H9 (cell line): ENCODE measurements around the gene ABHD4. TPM values are rescaled to one million over a fixed set of nuclear protein-coding genes. Genes with fewer than 3 reads are reported as not detected.

Experiments used
- DNase-seq: peaks from one replicate; pipeline ENCODE4 v3.0.0-alpha.2; 2017
- H2AFZ ChIP-seq: one replicate; pipeline ENCODE4 v1.6.1; 2013; ENCODE audit warnings: mild to moderate bottlenecking, low read length, control low read depth, moderate library complexity
- H2AK5ac ChIP-seq: 2 replicates; pipeline ENCODE4 v1.6.1; 2013; ENCODE audit warnings: low read length, control low read depth, mixed read lengths; ENCODE audit not compliant: insufficient read length
- H2BK120ac ChIP-seq: one replicate; pipeline ENCODE4 v1.6.1; 2013; ENCODE audit warnings: low read depth, mild to moderate bottlenecking, low read length, control low read depth, inconsistent platforms; ENCODE audit not compliant: poor library complexity, severe bottlenecking
- H2BK12ac ChIP-seq: 2 replicates; pipeline ENCODE4 v1.6.1; 2013; ENCODE audit warnings: low read length, control low read depth, mixed read lengths, low read depth; ENCODE audit not compliant: insufficient read length
- H2BK15ac ChIP-seq: 2 replicates; pipeline ENCODE4 v1.6.1; 2013; ENCODE audit warnings: low read depth, low read length, control low read depth
- H2BK20ac ChIP-seq: one replicate; pipeline ENCODE4 v1.6.1; 2013; ENCODE audit warnings: low read depth, mild to moderate bottlenecking, low read length, control low read depth, inconsistent platforms; ENCODE audit not compliant: poor library complexity, severe bottlenecking
- H2BK5ac ChIP-seq: 2 replicates; pipeline ENCODE4 v1.6.1; 2013; ENCODE audit warnings: low read length, control low read depth, mixed read lengths; ENCODE audit not compliant: insufficient read length
- H3K14ac ChIP-seq: 2 replicates; pipeline ENCODE4 v1.6.1; 2013; ENCODE audit warnings: low read length, control low read depth; ENCODE audit not compliant: insufficient read depth
- H3K18ac ChIP-seq: 2 replicates; pipeline ENCODE4 v1.6.1; 2013; ENCODE audit warnings: low read depth, mild to moderate bottlenecking, mixed read lengths, low read length, control low read depth; ENCODE audit not compliant: insufficient read length
- H3K23ac ChIP-seq: 2 replicates; pipeline ENCODE4 v1.6.1; 2013; ENCODE audit warnings: low read length, control low read depth, mixed read lengths, low read depth; ENCODE audit not compliant: insufficient read length
- H3K23me2 ChIP-seq: 2 replicates; pipeline ENCODE4 v1.6.1; 2013; ENCODE audit warnings: low read depth, mild to moderate bottlenecking, mixed read lengths, low read length, control low read depth; ENCODE audit not compliant: insufficient read length, poor library complexity, severe bottlenecking
- H3K27ac ChIP-seq: 2 replicates; pipeline ENCODE4 v1.5.1; 2013; ENCODE audit warnings: low read length, control low read depth, mixed read lengths, low read depth; ENCODE audit not compliant: insufficient read length
- H3K27me3 ChIP-seq: 2 replicates; pipeline ENCODE4 v1.6.1; 2013; ENCODE audit warnings: low read length, control low read depth, inconsistent platforms; ENCODE audit not compliant: insufficient read depth
- H3K4ac ChIP-seq: 2 replicates; pipeline ENCODE4 v1.6.1; 2013; ENCODE audit warnings: low read depth, mild to moderate bottlenecking, control low read depth, inconsistent platforms, low read length, moderate library complexity
- H3K4me1 ChIP-seq: 2 replicates; pipeline ENCODE4 v1.6.1; 2013; ENCODE audit warnings: low read length, control low read depth, inconsistent platforms; ENCODE audit not compliant: insufficient read depth
- H3K4me2 ChIP-seq: 2 replicates; pipeline ENCODE4 v1.6.1; 2013; ENCODE audit warnings: low read length, control low read depth, mixed read lengths; ENCODE audit not compliant: insufficient read length, insufficient read depth
- H3K56ac ChIP-seq: 2 replicates; pipeline ENCODE4 v1.6.1; 2013; ENCODE audit warnings: low read depth, mild to moderate bottlenecking, mixed read lengths, low read length, control low read depth; ENCODE audit not compliant: insufficient read length
- H3K79me1 ChIP-seq: 2 replicates; pipeline ENCODE4 v1.6.1; 2013; ENCODE audit warnings: low read depth, mild to moderate bottlenecking, moderate library complexity, low read length, control low read depth, inconsistent platforms; ENCODE audit not compliant: insufficient read depth, poor library complexity, severe bottlenecking
- H3K79me2 ChIP-seq: 2 replicates; pipeline ENCODE4 v1.6.1; 2013; ENCODE audit warnings: low read length, control low read depth, inconsistent platforms; ENCODE audit not compliant: insufficient read depth
- H3K9ac ChIP-seq: 2 replicates; pipeline ENCODE4 v1.6.1; 2013; ENCODE audit warnings: low read length, control low read depth, mixed read lengths; ENCODE audit not compliant: insufficient read length; ENCODE audit errors: extremely low read depth
- H3K9me3 ChIP-seq: one replicate; pipeline ENCODE4 v1.6.1; 2013; ENCODE audit warnings: low read depth, low read length, inconsistent platforms; ENCODE audit not compliant: control insufficient read depth
- H3T11ph ChIP-seq: one replicate; pipeline ENCODE4 v1.6.1; 2013; ENCODE audit warnings: mild to moderate bottlenecking, low read length, control low read depth, inconsistent platforms
- H4K20me1 ChIP-seq: one replicate; pipeline ENCODE4 v1.6.1; 2013; ENCODE audit not compliant: control insufficient read depth, insufficient read length, insufficient read depth
- H4K5ac ChIP-seq: 2 replicates; pipeline ENCODE4 v1.6.1; 2013; ENCODE audit warnings: low read depth, mild to moderate bottlenecking, mixed read lengths, low read length, control low read depth; ENCODE audit not compliant: insufficient read length
- H4K8ac ChIP-seq: replicated peaks from 2 replicates; pipeline ENCODE4 v1.6.1; 2013; ENCODE audit warnings: low read length, control low read depth, mixed read lengths, low read depth; ENCODE audit not compliant: insufficient read length
- H4K91ac ChIP-seq: 2 replicates; pipeline ENCODE4 v1.6.1; 2013; ENCODE audit warnings: low read depth, mild to moderate bottlenecking, moderate library complexity, mixed read lengths, low read length, control low read depth; ENCODE audit not compliant: insufficient read length
- H3K27ac Mint-ChIP-seq, 3 experiments: 2 replicates in 2 of 3; 3 replicates in 1 of 3; pipeline ENCODE4 v1.8.0; 2020 to 2021; ENCODE audit warnings: mixed read lengths in 3 of 3, mild to moderate bottlenecking in 1 of 3, moderate library complexity in 1 of 3
- H3K27me3 Mint-ChIP-seq: 2 replicates; pipeline ENCODE4 v1.8.0; 2021; ENCODE audit warnings: low read depth, mild to moderate bottlenecking, moderate library complexity, mixed read lengths
- H3K36me3 Mint-ChIP-seq, 3 experiments: 2 replicates in 2 of 3; 3 replicates in 1 of 3; pipeline ENCODE4 v1.8.0; 2020 to 2021; ENCODE audit warnings: low read depth in 3 of 3, mixed read lengths in 3 of 3; ENCODE audit not compliant: insufficient read depth in 1 of 3
- H3K4me1 Mint-ChIP-seq, 2 experiments: 2 replicates each; pipeline ENCODE4 v1.8.0; 2020; ENCODE audit warnings: mixed read lengths in 2 of 2
- H3K4me3 Mint-ChIP-seq, 2 experiments: 2 replicates in 1 of 2; 3 replicates in 1 of 2; pipeline ENCODE4 v1.8.0; 2020 to 2021; ENCODE audit warnings: mild to moderate bottlenecking in 2 of 2, mixed read lengths in 2 of 2, moderate library complexity in 1 of 2
- H3K9me3 Mint-ChIP-seq, 2 experiments: 2 replicates in 1 of 2; 3 replicates in 1 of 2; pipeline ENCODE4 v1.8.0; 2020; ENCODE audit warnings: mild to moderate bottlenecking in 2 of 2, mixed read lengths in 2 of 2, moderate library complexity in 1 of 2
- WGBS: extraction: QIAGEN DNeasy Blood & Tissue Kit; methylation state at CpG from one replicate; pipeline ENCODE4 v1.1.7; 2013; ENCODE audit warnings: missing lambda C conversion rate, low lambda C conversion rate, mixed read lengths; ENCODE audit not compliant: insufficient read length; ENCODE audit errors: extremely low coverage; 5-methylcytosine and 5-hydroxymethylcytosine counted together
- total RNA-seq: library from RNA; stranded (reverse); gene quantifications from 2 replicates; pipeline ENCODE4 v1.2.1, GENCODE V29; 2021
- TF ChIP-seq, protein P1 (sequence below): fragments of 200-600 bp; sonication (generic); conservative IDR thresholded peaks from 3 replicates; pipeline ENCODE4 v1.8.0; 2021; ENCODE audit warnings: antibody characterized with exemption, mild to moderate bottlenecking

Gene ABHD4
- total RNA-seq, 1 experiment from 2014 or later, result 21.8 TPM

DNA sequence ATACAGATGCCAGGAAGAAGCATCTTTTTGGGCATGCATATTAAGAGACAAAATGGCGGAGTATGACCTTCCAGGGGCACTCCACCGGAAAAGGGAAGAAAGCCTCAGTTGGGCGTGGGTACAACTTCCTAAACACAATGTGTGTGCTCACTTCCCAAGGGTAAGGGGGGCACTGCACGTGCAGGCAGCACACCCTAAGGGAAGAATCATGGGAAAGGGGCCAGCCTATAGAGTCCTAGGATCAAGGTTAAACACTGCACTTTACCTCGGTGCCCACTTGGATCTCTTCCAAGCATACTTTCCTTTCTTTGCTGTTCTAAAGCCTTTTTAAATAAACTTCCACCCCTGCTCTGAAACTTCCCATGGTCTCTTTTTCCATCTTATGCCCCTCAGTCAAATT is 31.3 kb downstream of the ABHD4 start:
- no peak overlapping the region for H3K23ac ChIP-seq
- Mint-ChIP-seq H3K36me3 (peaks cover 4 to 15% (median 6%) of the 10 kb centered on the region in 3 experiments; a peak in 6 of 7 replicates), H3K27ac (no peak overlapping the region), H3K4me3 (no peak overlapping the region), H3K9me3 (peaks cover 22 to 32% of the 10 kb centered on the region in 2 experiments), H3K27me3 (peaks cover 2% of the 10 kb centered on the region; the same call in 1 of the 2 replicates), H3K4me1 (peaks cover 23 to 25% of the 10 kb centered on the region in 2 experiments)
- no peaks in the 10 kb centered on the region for H3K23me2 ChIP-seq
- no peak overlapping the region for H2AFZ ChIP-seq
- H3K4me2 ChIP-seq, result no peak overlapping the region
- no peak overlapping the region for H3K14ac ChIP-seq
- H3K4me1 ChIP-seq, result no peaks in the 10 kb centered on the region; the same call in 1 of the 2 replicates
- DNase-seq, result no peak
- no peak overlapping the region for H3K56ac ChIP-seq
- no peak overlapping the region for H3K18ac ChIP-seq
- no peak overlapping the region for H2BK120ac ChIP-seq
- no peak overlapping the region for H4K8ac ChIP-seq
- no peak overlapping the region for H2BK15ac ChIP-seq
- WGBS, result no CpG with 5 or more reads among the region's 5 CpGs
- no peak overlapping the region for H3K4ac ChIP-seq
- H3T11ph ChIP-seq, result no peak overlapping the region
- no peaks in the 10 kb centered on the region for H3K27me3 ChIP-seq
- TF ChIP-seq, protein P1, sequence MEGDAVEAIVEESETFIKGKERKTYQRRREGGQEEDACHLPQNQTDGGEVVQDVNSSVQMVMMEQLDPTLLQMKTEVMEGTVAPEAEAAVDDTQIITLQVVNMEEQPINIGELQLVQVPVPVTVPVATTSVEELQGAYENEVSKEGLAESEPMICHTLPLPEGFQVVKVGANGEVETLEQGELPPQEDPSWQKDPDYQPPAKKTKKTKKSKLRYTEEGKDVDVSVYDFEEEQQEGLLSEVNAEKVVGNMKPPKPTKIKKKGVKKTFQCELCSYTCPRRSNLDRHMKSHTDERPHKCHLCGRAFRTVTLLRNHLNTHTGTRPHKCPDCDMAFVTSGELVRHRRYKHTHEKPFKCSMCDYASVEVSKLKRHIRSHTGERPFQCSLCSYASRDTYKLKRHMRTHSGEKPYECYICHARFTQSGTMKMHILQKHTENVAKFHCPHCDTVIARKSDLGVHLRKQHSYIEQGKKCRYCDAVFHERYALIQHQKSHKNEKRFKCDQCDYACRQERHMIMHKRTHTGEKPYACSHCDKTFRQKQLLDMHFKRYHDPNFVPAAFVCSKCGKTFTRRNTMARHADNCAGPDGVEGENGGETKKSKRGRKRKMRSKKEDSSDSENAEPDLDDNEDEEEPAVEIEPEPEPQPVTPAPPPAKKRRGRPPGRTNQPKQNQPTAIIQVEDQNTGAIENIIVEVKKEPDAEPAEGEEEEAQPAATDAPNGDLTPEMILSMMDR, result no peak
- H2BK12ac ChIP-seq, result no peak overlapping the region
- H4K5ac ChIP-seq, result no peak overlapping the region
- H2BK5ac ChIP-seq, result no peak overlapping the region
- H3K27ac ChIP-seq, result no peak overlapping the region
- no peak overlapping the region for H3K9ac ChIP-seq
- no peaks in the 10 kb centered on the region for H3K9me3 ChIP-seq
- no peak overlapping the region for H2AK5ac ChIP-seq
- H4K91ac ChIP-seq, result no peak overlapping the region
- no peaks in the 10 kb centered on the region for H4K20me1 ChIP-seq
- no peaks in the 10 kb centered on the region for H3K79me2 ChIP-seq
- no peaks in the 10 kb centered on the region for H3K79me1 ChIP-seq
- no peak overlapping the region for H2BK20ac ChIP-seq
